Left lung (tissue), 10 donors: ENCODE results near the gene C16orf90. TPM values are rescaled to one million over a fixed set of nuclear protein-coding genes. Genes with fewer than 3 reads are reported as not detected.
A peak's percentile ranks its signal among the peaks of the same experiment; 100 is the strongest.

ENCODE experiments used
- ATAC-seq: fragments of 200-7000 bp; cut with Tn5 transposase; one replicate; pipeline ENCODE4 v1.9.1; 2020; ENCODE audit warnings: moderate library complexity
- DNase-seq, 4 donors: peaks; one replicate each; pipeline ENCODE4 v3.0.0-alpha.2; 2013 to 2020
- H3K27ac ChIP-seq, 2 donors: fragments of 200-600 bp; sonication (generic) in 1 of 2; one replicate each; pipeline versions ENCODE4 v1.5.0 to v1.8.0; 2020 to 2021
- H3K27me3 ChIP-seq, 2 donors: fragments of 200-600 bp; sonication (generic) in 1 of 2; one replicate each; pipeline versions ENCODE4 v1.5.0 to v1.8.0; 2020 to 2021
- H3K36me3 ChIP-seq, 2 donors: fragments of 200-600 bp; sonication (generic) in 1 of 2; one replicate each; pipeline versions ENCODE4 v1.5.0 to v1.8.0; 2020 to 2021
- H3K4me1 ChIP-seq, 2 donors: fragments of 200-600 bp; one replicate each; pipeline ENCODE4 v1.8.0; 2021
- H3K4me3 ChIP-seq, 2 donors: fragments of 200-600 bp; sonication (generic) in 1 of 2; one replicate each; pipeline versions ENCODE4 v1.5.0 to v1.8.0; 2020 to 2021; ENCODE audit warnings: mild to moderate bottlenecking in 1 of 2
- H3K9me3 ChIP-seq, 2 donors: fragments of 200-600 bp; sonication (generic) in 1 of 2; one replicate each; pipeline versions ENCODE4 v1.5.0 to v1.8.0; 2020 to 2021
- intact Hi-C, 2 donors: fragments of 100-400 bp; cut with DNase I; formaldehyde crosslinking; loops; one replicate each; pipeline versions ENCODE4 v1.11.2 to v1.14.2; 2022
- polyA plus RNA-seq, 6 donors: library from polyadenylated mRNA; unstranded; fragments of 120-200 nt; gene quantifications; one replicate each; pipeline ENCODE4 v1.2.1, GENCODE V29; 2013; ENCODE audit not compliant: insufficient read length in 6 of 6
- total RNA-seq, 2 donors: library from RNA; stranded (reverse); fragmentation: NEBNext Ultra II Directional; extraction: Animal tissue kit (Norgen Biotek cat#: 25700); gene quantifications; one replicate each; pipeline ENCODE4 v1.2.1, GENCODE V29; 2021
- TF ChIP-seq, protein P1 (sequence below), 2 donors: fragments of 200-600 bp; sonication (generic) in 1 of 2; IDR thresholded peaks; one replicate each; pipeline versions ENCODE4 v1.5.0 to v1.8.0; 2021; ENCODE audit warnings: antibody characterized with exemption in 2 of 2
- donor health status: DM: no; HTN: yes; CAD: no.
- donor health status: DM: no; HTN: no; CAD: no.

Gene C16orf90
- total and polyA plus RNA-seq, 8 donors, result 0.15 TPM; not detected in 7

DNA sequence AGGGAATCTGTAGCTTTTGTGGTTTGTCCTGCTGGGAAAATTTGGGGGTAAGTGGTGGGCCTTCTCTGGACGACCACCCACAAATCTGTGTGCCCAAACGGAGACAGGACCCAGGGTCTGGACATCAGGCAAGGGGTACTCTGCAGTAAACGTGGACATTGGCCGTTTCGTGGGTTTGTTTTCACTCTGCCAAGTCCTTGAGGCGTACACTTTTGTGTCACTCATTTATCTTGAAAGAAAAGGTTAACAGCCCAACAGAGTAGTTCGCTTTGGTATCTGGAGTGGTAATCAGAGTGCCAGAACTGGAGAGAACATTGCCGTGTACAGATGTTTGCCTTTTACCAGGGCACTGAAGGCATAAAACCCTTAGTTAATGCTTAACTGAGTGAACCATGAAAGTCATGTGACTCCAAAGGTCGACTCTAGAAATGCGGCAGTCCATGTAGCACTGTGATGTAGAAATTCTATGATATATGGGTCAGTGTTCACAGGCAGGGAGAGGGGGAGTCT lies 36.4 kb downstream of the C16orf90 start:
- ATAC-seq, result peak; percentile 58
- Histone ChIP-seq H3K4me1 (peaks cover 30 to 62% of the 10 kb centered on the region in 2 donors), H3K27me3 (no peaks in the 10 kb centered on the region), H3K4me3 (peak overlapping the region; percentile 87), H3K9me3 (no peaks in the 10 kb centered on the region), H3K36me3 (no peaks in the 10 kb centered on the region), H3K27ac (peak overlapping the region; percentile 95 to 96)
- intact Hi-C loops, result no loop called here
- TF ChIP-seq, protein P1, sequence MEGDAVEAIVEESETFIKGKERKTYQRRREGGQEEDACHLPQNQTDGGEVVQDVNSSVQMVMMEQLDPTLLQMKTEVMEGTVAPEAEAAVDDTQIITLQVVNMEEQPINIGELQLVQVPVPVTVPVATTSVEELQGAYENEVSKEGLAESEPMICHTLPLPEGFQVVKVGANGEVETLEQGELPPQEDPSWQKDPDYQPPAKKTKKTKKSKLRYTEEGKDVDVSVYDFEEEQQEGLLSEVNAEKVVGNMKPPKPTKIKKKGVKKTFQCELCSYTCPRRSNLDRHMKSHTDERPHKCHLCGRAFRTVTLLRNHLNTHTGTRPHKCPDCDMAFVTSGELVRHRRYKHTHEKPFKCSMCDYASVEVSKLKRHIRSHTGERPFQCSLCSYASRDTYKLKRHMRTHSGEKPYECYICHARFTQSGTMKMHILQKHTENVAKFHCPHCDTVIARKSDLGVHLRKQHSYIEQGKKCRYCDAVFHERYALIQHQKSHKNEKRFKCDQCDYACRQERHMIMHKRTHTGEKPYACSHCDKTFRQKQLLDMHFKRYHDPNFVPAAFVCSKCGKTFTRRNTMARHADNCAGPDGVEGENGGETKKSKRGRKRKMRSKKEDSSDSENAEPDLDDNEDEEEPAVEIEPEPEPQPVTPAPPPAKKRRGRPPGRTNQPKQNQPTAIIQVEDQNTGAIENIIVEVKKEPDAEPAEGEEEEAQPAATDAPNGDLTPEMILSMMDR (IDR thresholded peaks at IDR 0.05), result no peak
- DNase-seq, result peak in 2 of 4 donors; percentile 11 to 47

DNA sequence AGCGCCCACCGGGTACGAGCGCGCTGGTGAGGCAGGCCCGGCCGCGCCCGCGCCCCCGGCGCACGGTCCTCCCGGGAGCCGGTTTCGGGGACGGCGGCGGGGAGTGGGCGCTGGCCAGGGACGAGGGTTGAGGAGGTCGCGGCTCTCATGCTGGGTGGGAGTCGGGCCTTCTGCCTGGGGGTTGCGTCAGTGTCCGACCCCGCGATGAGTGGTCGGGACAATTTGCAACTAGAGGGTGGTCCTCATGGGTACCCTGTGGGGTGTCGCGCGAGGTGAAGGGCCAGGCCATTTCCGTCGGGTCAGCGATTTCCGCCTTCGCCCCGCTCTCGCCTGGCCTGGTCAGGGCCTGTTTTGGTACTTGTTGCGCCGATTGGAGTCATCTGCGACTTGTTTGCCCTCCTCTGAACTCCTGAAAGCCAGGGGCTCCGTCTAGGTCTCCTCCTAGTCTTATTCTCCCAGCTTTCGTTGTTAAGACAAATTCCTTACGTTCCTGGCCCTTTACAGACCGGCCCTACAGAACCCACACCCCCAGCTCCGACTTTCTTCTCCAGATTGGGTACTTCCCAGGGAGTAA lies 36.9 kb downstream of the C16orf90 start:
- peak; percentile 4 for ATAC-seq
- H3K36me3 ChIP-seq, result no peaks in the 10 kb centered on the region
- intact Hi-C loops, result no loop called here
- peak overlapping the region; percentile 87 for H3K4me3 ChIP-seq
- H3K27ac ChIP-seq, result peak overlapping the region; percentile 95 to 96
- peak in 2 of 4 donors; percentile 38 to 84 for DNase-seq
- H3K27me3 ChIP-seq, result no peaks in the 10 kb centered on the region
- TF ChIP-seq, protein P1 (IDR thresholded peaks at IDR 0.05), result no peak
- H3K4me1 ChIP-seq, result peaks cover 30 to 58% of the 10 kb centered on the region in 2 donors
- no peaks in the 10 kb centered on the region for H3K9me3 ChIP-seq

- no peaks in the 10 kb centered on the region for H3K36me3 ChIP-seq
- H3K4me3 ChIP-seq, result peak overlapping the region; percentile 87
- H3K9me3 ChIP-seq, result no peaks in the 10 kb centered on the region
- intact Hi-C loops, result no loop called here
- peak; percentile 95 for ATAC-seq
- no peaks in the 10 kb centered on the region for H3K27me3 ChIP-seq
- peak overlapping the region; percentile 95 to 96 for H3K27ac ChIP-seq
- peak; percentile 85 to 97 (median 90) for DNase-seq
- H3K4me1 ChIP-seq, result peaks cover 30 to 54% of the 10 kb centered on the region in 2 donors
- TF ChIP-seq, protein P1 (IDR thresholded peaks at IDR 0.05), result peak; percentile 28 to 53
Measured at GRCh38 chr16:3457434-3458252, 37.6 kb downstream of the C16orf90 start.

GRCh38 chr16:3454631-3455147 lies 40.6 kb downstream of the C16orf90 start:
- DNase-seq, result no peak
- intact Hi-C loops, result no loop called here
- TF ChIP-seq, protein P1 (IDR thresholded peaks at IDR 0.05), result no peak
- H3K4me1 ChIP-seq, result peaks cover 13 to 48% of the 10 kb centered on the region in 2 donors
- no peak overlapping the region for H3K27ac ChIP-seq
- H3K9me3 ChIP-seq, result no peaks in the 10 kb centered on the region
- peaks cover 0 to 3% of the 10 kb centered on the region in 2 donors for H3K36me3 ChIP-seq
- no peak overlapping the region for H3K4me3 ChIP-seq
- ATAC-seq, result no peak
- H3K27me3 ChIP-seq, result no peaks in the 10 kb centered on the region

- TF ChIP-seq, protein P1 (IDR thresholded peaks at IDR 0.05), result no peak
- no peaks in the 10 kb centered on the region for H3K9me3 ChIP-seq
- peaks cover 0 to 3% of the 10 kb centered on the region in 2 donors for H3K36me3 ChIP-seq
- intact Hi-C loops, result no loop called here
- H3K4me3 ChIP-seq, result no peak overlapping the region
- no peaks in the 10 kb centered on the region for H3K27me3 ChIP-seq
- H3K27ac ChIP-seq, result no peak overlapping the region
- peaks cover 9 to 42% of the 10 kb centered on the region in 2 donors for H3K4me1 ChIP-seq
- DNase-seq, result no peak
- ATAC-seq, result no peak
Measured at GRCh38 chr16:3454093-3454492, 41.2 kb downstream of the C16orf90 start.
